K562 (cell line): Measurements from ENCODE around the gene CD160. TPM values are rescaled to one million over a fixed set of nuclear protein-coding genes. Genes with fewer than 3 reads are reported as not detected.
"Not testable (repeated sequence)": the region's sequence is repeated elsewhere in the genome, so short reads cannot be mapped to it uniquely, and the experiment has no call there.

Experiments used
- ATAC-seq: fragments of 200-7000 bp; cut with Tn5 transposase; 3 replicates; pipeline ENCODE4 v1.9.1; 2020; ENCODE audit warnings: moderate library complexity
- BruUV-seq: library from RNA; stranded (reverse); fragments of 400-500 nt; replicated peaks from 2 replicates; lab custom pipeline; 2021; lab: Mats Ljungman, UMichigan
- CTCF ChIA-PET: fragments of 300-600 bp; formaldehyde crosslinking; extraction: SDS; loops from one replicate; lab custom pipeline; 2021; ENCODE audit warnings: low intra/inter-chr PET ratio; lab: Yijun Ruan, JAX
- POLR2A ChIA-PET: fragments of 300-600, 350-650 bp; sonication (Branson Sonifier 250); formaldehyde crosslinking; extraction: SDS; loops from one replicate; lab custom pipeline; 2021; ENCODE audit warnings: antibody characterized with exemption, inconsistent platforms; lab: Yijun Ruan, JAX
- DNase-seq, 4 experiments: peaks; one replicate each; pipeline versions ENCODE4 v3.0.0 to v3.0.0-alpha.2; 2011 to 2018; ENCODE audit warnings: low spot score in 3 of 4, mixed read lengths in 3 of 4; ENCODE audit errors: extremely low read depth in 1 of 4
- FAIRE-seq: peaks from 2 replicates; lab custom pipeline; 2011; peaks lifted over from hg19 to GRCh38; lab: Jason Lieb, UNC
- H2AFZ ChIP-seq: 2 replicates; pipeline ENCODE4 v1.6.0; 2011; ENCODE audit warnings: low read depth, low read length, control low read depth, inconsistent platforms
- H3K27ac ChIP-seq: fragments of 200-600 bp; 3 replicates; pipeline ENCODE4 v1.8.0; 2011; ENCODE audit warnings: low read depth, mild to moderate bottlenecking, control low read depth, inconsistent platforms, low read length, moderate library complexity, mixed read lengths; ENCODE audit errors: extremely low read depth
- H3K27me3 ChIP-seq, 2 experiments: fragments of 300-600 bp in 1 of 2; 2 replicates in 1 of 2; 3 replicates in 1 of 2; pipeline versions ENCODE4 v1.6.0 to v1.8.0; 2011; ENCODE audit warnings: inconsistent platforms in 2 of 2, low read length in 2 of 2, mild to moderate bottlenecking in 1 of 2, mixed read lengths in 1 of 2, moderate library complexity in 1 of 2; ENCODE audit not compliant: control insufficient read depth in 2 of 2, insufficient read depth in 2 of 2
- H3K36me3 ChIP-seq: fragments of 300-600 bp; 3 replicates; pipeline ENCODE4 v1.8.0; 2011; ENCODE audit warnings: mild to moderate bottlenecking, low read length, inconsistent platforms; ENCODE audit not compliant: control insufficient read depth, insufficient read depth
- H3K4me1 ChIP-seq, 2 experiments: fragments of 200-600 bp in 1 of 2; replicated peaks in 1 of 2; 2 replicates in 1 of 2; 3 replicates in 1 of 2; pipeline versions ENCODE4 v1.5.1 to v1.8.0; 2011; ENCODE audit warnings: inconsistent platforms in 2 of 2, low read length in 2 of 2, mild to moderate bottlenecking in 1 of 2, mixed read lengths in 1 of 2, moderate library complexity in 1 of 2; ENCODE audit not compliant: control insufficient read depth in 2 of 2, insufficient read depth in 2 of 2
- H3K4me2 ChIP-seq: 2 replicates; pipeline ENCODE4 v1.6.1; 2011; ENCODE audit warnings: low read length, control low read depth, inconsistent platforms, mixed read lengths; ENCODE audit not compliant: insufficient read depth
- H3K4me3 ChIP-seq: fragments of 200-600 bp; sonication (generic), shearing (Covaris generic); 2 replicates; pipeline ENCODE4 v1.5.1; 2016; ENCODE audit warnings: control low read depth, inconsistent platforms
- H3K79me2 ChIP-seq: fragments of 200-600 bp; 3 replicates; pipeline ENCODE4 v1.8.0; 2011; ENCODE audit warnings: low read length, inconsistent platforms; ENCODE audit not compliant: control insufficient read depth, insufficient read depth
- H3K9ac ChIP-seq, 2 experiments: 2 replicates each; pipeline versions ENCODE4 v1.6.0 to v1.6.1; 2011; ENCODE audit warnings: low read depth in 2 of 2, low read length in 2 of 2, control low read depth in 1 of 2, inconsistent platforms in 1 of 2, mild to moderate bottlenecking in 1 of 2, mixed read lengths in 1 of 2; ENCODE audit not compliant: insufficient read depth in 1 of 2
- H3K9me1 ChIP-seq: one replicate; pipeline ENCODE4 v1.6.0; 2011; ENCODE audit warnings: inconsistent platforms, mild to moderate bottlenecking, low read length, moderate library complexity; ENCODE audit not compliant: control insufficient read depth, insufficient read depth
- H3K9me3 ChIP-seq: replicated peaks from 2 replicates; pipeline ENCODE4 v1.5.1; 2011; ENCODE audit warnings: low read depth, low read length, inconsistent platforms; ENCODE audit not compliant: control insufficient read depth, insufficient read depth
- H4K20me1 ChIP-seq: replicated peaks from 2 replicates; pipeline ENCODE4 v1.6.1; 2011; ENCODE audit warnings: low read length, inconsistent platforms, mixed read lengths; ENCODE audit not compliant: control insufficient read depth, insufficient read depth
- ARID1B ChIP-seq: fragments of 450-650 bp; IDR thresholded peaks from 2 replicates; pipeline ENCODE4 v1.6.1; 2016; ENCODE audit warnings: antibody characterized with exemption, mild to moderate bottlenecking, inconsistent platforms
- CBFA2T2 ChIP-seq: fragments of 450-650 bp; conservative IDR thresholded peaks from 2 replicates; pipeline ENCODE4 v1.6.1; 2017; ENCODE audit warnings: mild to moderate bottlenecking
- CBFA2T3 ChIP-seq: fragments of 450-650 bp; IDR thresholded peaks from 2 replicates; pipeline ENCODE4 v1.6.1; 2017
- MEIS2 ChIP-seq: fragments of 450-650 bp; IDR thresholded peaks from 2 replicates; pipeline ENCODE4 v1.6.1; 2014; ENCODE audit warnings: mild to moderate bottlenecking; ENCODE audit not compliant: partially characterized antibody
- PKNOX1 ChIP-seq: fragments of 450-650 bp; IDR thresholded peaks from 2 replicates; pipeline ENCODE4 v1.6.1; 2016
- SOX6 ChIP-seq: fragments of 450-650 bp; IDR thresholded peaks from 2 replicates; pipeline ENCODE4 v1.6.1; 2014; ENCODE audit warnings: mild to moderate bottlenecking
- TAL1 ChIP-seq: fragments of 450-650 bp; IDR thresholded peaks from 2 replicates; pipeline ENCODE4 v1.6.1; 2016; ENCODE audit warnings: mild to moderate bottlenecking
- whole genome bisulfite sequencing: fragments of 100-300 bp; shearing (Covaris generic); methylation state at CpG from one replicate; pipeline ENCODE4 v1.1.6; 2016; ENCODE audit warnings: low coverage, mixed read lengths; ENCODE audit not compliant: insufficient coverage; ENCODE audit errors: missing lambda C conversion rate; 5-methylcytosine and 5-hydroxymethylcytosine counted together
- in situ Hi-C: fragments of 300-500 bp; cut with MboI; formaldehyde crosslinking; loops from 4 replicates; pipeline ENCODE4 v1.15.0; 2018; ENCODE audit warnings: inconsistent platforms, mixed read lengths
- intact Hi-C: fragments of 100-400 bp; cut with micrococcal nuclease; formaldehyde crosslinking; loops from 2 replicates; pipeline ENCODE4 v1.14.2; 2022
- polyA plus RNA-seq, 8 experiments: library from polyadenylated mRNA; depleted of rRNA in 4 of 8; stranded (reverse) in 5 of 8; unstranded in 3 of 8; fragments of >200 nt; fragmentation: Nextera tagmentation in 2 of 8; fragmentation: Illumina TruSeq in 1 of 8; extraction: Ambion mirVana in 2 of 8; extraction: Trizol in 1 of 8; gene quantifications; 2 replicates each; pipeline versions ENCODE4 v1.2.1 to v1.2.3, GENCODE V29; 2011 to 2014; ENCODE audit warnings: inconsistent platforms in 1 of 8, missing spikeins in 1 of 8
- total RNA-seq, 7 experiments: library from RNA; depleted of rRNA in 6 of 7; stranded (reverse); fragments of >200 nt in 6 of 7; fragmentation: Illumina TruSeq in 2 of 7; extraction: Trizol in 2 of 7; gene quantifications; 2 replicates each; pipeline versions ENCODE4 v1.2.1 to v1.2.3, GENCODE V29; 2011 to 2021; ENCODE audit warnings: low replicate concordance in 1 of 7
- TF ChIP-seq, protein P1 (sequence below), 2 experiments: IDR thresholded peaks in 1 of 2; conservative IDR thresholded peaks in 1 of 2; 2 replicates each; pipeline ENCODE4 v1.6.1; 2016; ENCODE audit warnings: low read depth in 2 of 2, mild to moderate bottlenecking in 1 of 2, missing compliant biosample characterization in 1 of 2, missing genetic modification characterization in 1 of 2, moderate library complexity in 1 of 2

Gene CD160
- total and polyA plus RNA-seq, 9 of the 15 experiments (the other 6 are each of a cell fraction or from before 2014, with no cell fraction given): 0.01 TPM; not detected in 8

GRCh38 chr1:145670995-145671745 lies 48.1 kb upstream of the CD160 start:
- H3K9me1 ChIP-seq, FAIRE-seq, H3K27ac ChIP-seq, intact Hi-C loops, H3K79me2 ChIP-seq, ATAC-seq, BruUV-seq, H3K9ac ChIP-seq, H3K27me3 ChIP-seq, H3K4me3 ChIP-seq, POLR2A ChIA-PET, H3K4me1 ChIP-seq, H2AFZ ChIP-seq, H3K9me3 ChIP-seq, H4K20me1 ChIP-seq, DNase-seq, CTCF ChIA-PET, in situ Hi-C loops, H3K4me2 ChIP-seq, H3K36me3 ChIP-seq: not testable (repeated sequence)
- no CpG with 5 or more reads among the region's 3 CpGs for whole genome bisulfite sequencing
- TF ChIP-seq, protein P1, sequence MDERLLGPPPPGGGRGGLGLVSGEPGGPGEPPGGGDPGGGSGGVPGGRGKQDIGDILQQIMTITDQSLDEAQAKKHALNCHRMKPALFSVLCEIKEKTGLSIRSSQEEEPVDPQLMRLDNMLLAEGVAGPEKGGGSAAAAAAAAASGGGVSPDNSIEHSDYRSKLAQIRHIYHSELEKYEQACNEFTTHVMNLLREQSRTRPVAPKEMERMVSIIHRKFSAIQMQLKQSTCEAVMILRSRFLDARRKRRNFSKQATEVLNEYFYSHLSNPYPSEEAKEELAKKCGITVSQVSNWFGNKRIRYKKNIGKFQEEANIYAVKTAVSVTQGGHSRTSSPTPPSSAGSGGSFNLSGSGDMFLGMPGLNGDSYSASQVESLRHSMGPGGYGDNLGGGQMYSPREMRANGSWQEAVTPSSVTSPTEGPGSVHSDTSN (CRISPR knock-in tag; IDR thresholded peaks at IDR 0.05; ENCODE audit: low read depth): not testable (repeated sequence)
- TF ChIP-seq, protein P1 (tag; conservative IDR thresholded peaks at IDR 0.05; ENCODE audit: low read depth): peak; percentile 73
- TF ChIP-seq CBFA2T3 (0 out of 2 replicates have a peak, but pooled peaks have one; percentile 11), ARID1B (peak; percentile 51; the same call in 1 of the 2 replicates), MEIS2 (peak; percentile 77), TAL1 (peak; percentile 42), SOX6 (peak; percentile 59; the same call in 1 of the 2 replicates), CBFA2T2 (0 out of 2 replicates have a peak, but pooled peaks have one; percentile 28), PKNOX1 (peak; percentile 41; the same call in 1 of the 2 replicates)

DNA sequence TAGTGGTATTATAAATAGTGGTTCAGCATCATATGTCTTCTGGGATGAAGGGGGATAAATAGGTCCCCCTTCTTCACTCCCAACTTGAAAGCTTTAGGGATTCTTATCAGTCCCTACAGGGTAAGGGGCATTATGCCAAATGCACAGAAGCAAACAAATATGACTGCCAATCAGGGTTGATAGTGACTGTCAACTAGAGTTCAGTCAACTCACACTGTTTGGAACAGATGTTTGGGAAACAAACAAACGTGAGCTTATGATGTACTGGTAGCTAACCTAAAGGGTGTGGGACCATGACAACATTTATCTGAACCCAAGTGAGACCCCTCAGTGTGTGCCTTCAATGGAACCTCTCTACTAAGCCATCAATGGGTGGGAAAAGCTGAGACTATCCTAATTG lies 46.1 kb upstream of the CD160 start:
- H3K4me1 ChIP-seq, H3K27me3 ChIP-seq, H3K4me2 ChIP-seq, H3K27ac ChIP-seq, ATAC-seq, H3K9ac ChIP-seq, POLR2A ChIA-PET, DNase-seq, CTCF ChIA-PET, H4K20me1 ChIP-seq, H3K79me2 ChIP-seq, H2AFZ ChIP-seq, intact Hi-C loops, H3K4me3 ChIP-seq, H3K9me3 ChIP-seq, in situ Hi-C loops, H3K36me3 ChIP-seq, BruUV-seq, H3K9me1 ChIP-seq, FAIRE-seq: not testable (repeated sequence)
- no CpG with 5 or more reads among the region's 1 CpG for WGBS
